ENCODE measurements around the gene SLC9C1.

GRCh38 chr3:112306825-112307224 is 12.8 kb upstream of the SLC9C1 start:
- TF ChIP-seq CTCF (conservative IDR thresholded peaks at IDR 0.05) (no peak), ZFX (IDR thresholded peaks at IDR 0.05) (no peak)

Data from C4-2B (cell line).